ENCODE data around the gene XRCC6. TPM values are rescaled to one million over a fixed set of nuclear protein-coding genes. Genes with fewer than 3 reads are reported as not detected.

Gene XRCC6
- total RNA-seq, 1 experiment from 2014 or later: 474 TPM

- no peak overlapping the region for H3K27ac Mint-ChIP-seq
- no peaks in the 10 kb centered on the region for H3K9me3 Mint-ChIP-seq
- H3K36me3 Mint-ChIP-seq: peaks cover 77% of the 10 kb centered on the region
- no peak for DNase-seq (ENCODE audit: low spot score)
- no peaks in the 10 kb centered on the region for H3K4me1 Mint-ChIP-seq
- TF ChIP-seq TEAD1 (CRISPR knock-in tag; IDR thresholded peaks at IDR 0.05) (no peak), STAT6 (CRISPR knock-in tag; conservative IDR thresholded peaks at IDR 0.05; ENCODE audit: low read depth) (no peak), NFE2L1 (CRISPR knock-in tag; IDR thresholded peaks at IDR 0.05) (no peak), EMX1 (CRISPR knock-in tag; IDR thresholded peaks at IDR 0.05) (no peak), NR2C2 (CRISPR knock-in tag; IDR thresholded peaks at IDR 0.05) (no peak), ETV6 (CRISPR knock-in tag; IDR thresholded peaks at IDR 0.05) (no peak)
- TF ChIP-seq, protein P1, sequence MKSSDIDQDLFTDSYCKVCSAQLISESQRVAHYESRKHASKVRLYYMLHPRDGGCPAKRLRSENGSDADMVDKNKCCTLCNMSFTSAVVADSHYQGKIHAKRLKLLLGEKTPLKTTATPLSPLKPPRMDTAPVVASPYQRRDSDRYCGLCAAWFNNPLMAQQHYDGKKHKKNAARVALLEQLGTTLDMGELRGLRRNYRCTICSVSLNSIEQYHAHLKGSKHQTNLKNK (CRISPR knock-in tag; IDR thresholded peaks at IDR 0.05): no peak
- TF ChIP-seq, protein P2, sequence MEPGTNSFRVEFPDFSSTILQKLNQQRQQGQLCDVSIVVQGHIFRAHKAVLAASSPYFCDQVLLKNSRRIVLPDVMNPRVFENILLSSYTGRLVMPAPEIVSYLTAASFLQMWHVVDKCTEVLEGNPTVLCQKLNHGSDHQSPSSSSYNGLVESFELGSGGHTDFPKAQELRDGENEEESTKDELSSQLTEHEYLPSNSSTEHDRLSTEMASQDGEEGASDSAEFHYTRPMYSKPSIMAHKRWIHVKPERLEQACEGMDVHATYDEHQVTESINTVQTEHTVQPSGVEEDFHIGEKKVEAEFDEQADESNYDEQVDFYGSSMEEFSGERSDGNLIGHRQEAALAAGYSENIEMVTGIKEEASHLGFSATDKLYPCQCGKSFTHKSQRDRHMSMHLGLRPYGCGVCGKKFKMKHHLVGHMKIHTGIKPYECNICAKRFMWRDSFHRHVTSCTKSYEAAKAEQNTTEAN (CRISPR knock-in tag; IDR thresholded peaks at IDR 0.05): no peak
- ChIA-PET CTCF (interaction anchor here (0.6 to 2.1 kb wide), 3 partner anchors 16 to 251 kb away, joined by 3 to 9 read pairs (median 3); no protein-coding TSS in a partner anchor), POLR2A (interaction anchor here (0.6 kb wide), 1 partner anchor 71 kb away, joined by 5 read pairs; no protein-coding TSS in a partner anchor)
- H3K4me3 Mint-ChIP-seq: no peak overlapping the region
- H3K27me3 Mint-ChIP-seq (ENCODE audit: low read depth): no peaks in the 10 kb centered on the region
- ATAC-seq: no peak
These were observed 29.7 kb downstream of the XRCC6 start for GRCh38 chr22:41650821-41651220.

DNA sequence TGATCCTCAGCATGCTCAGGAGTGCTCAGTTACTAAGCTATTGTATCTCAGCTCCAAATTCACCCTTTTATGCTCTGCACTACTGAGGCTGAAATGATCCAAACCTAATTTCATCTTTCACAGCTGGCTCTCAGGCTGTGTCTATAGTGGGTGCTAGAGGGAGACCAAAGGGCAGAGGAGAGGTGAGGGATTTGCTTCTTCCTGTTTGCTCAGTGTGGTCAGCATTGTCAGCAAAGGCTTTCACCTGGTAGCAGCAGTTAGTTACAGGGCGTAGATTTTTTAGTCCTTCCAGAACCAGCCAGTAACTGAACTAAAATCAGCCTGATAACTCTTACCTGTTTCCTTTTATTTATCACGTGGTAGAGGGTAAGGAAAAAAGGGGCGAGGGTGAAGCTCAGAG, 33.2 kb downstream of the XRCC6 start:
- Mint-ChIP-seq H3K9me3 (no peaks in the 10 kb centered on the region), H3K4me3 (no peak overlapping the region), H3K27ac (no peak overlapping the region), H3K36me3 (peaks cover 70% of the 10 kb centered on the region), H3K27me3 (ENCODE audit: low read depth) (no peaks in the 10 kb centered on the region), H3K4me1 (no peaks in the 10 kb centered on the region)
- ChIA-PET POLR2A (no interaction called here), CTCF (interaction anchor here (1.5 kb wide), 1 partner anchor 43 kb away, joined by 5 read pairs; no protein-coding TSS in a partner anchor)
- ATAC-seq (no peak), DNase-seq (ENCODE audit: low spot score) (no peak)
- TF ChIP-seq ZBTB21 (CRISPR knock-in tag; IDR thresholded peaks at IDR 0.05; ENCODE audit: borderline replicate concordance): no peak
- TF ChIP-seq MXD4 (CRISPR knock-in tag; IDR thresholded peaks at IDR 0.05; ENCODE audit: borderline replicate concordance): no peak
- no peak for TF ChIP-seq AR (CRISPR knock-in tag; IDR thresholded peaks at IDR 0.05)
- TF ChIP-seq, protein P3, sequence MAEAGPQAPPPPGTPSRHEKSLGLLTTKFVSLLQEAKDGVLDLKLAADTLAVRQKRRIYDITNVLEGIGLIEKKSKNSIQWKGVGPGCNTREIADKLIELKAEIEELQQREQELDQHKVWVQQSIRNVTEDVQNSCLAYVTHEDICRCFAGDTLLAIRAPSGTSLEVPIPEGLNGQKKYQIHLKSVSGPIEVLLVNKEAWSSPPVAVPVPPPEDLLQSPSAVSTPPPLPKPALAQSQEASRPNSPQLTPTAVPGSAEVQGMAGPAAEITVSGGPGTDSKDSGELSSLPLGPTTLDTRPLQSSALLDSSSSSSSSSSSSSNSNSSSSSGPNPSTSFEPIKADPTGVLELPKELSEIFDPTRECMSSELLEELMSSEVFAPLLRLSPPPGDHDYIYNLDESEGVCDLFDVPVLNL (CRISPR knock-in tag; IDR thresholded peaks at IDR 0.05; ENCODE audit: borderline replicate concordance, low read depth): no peak
- TF ChIP-seq PRRX2 (CRISPR knock-in tag; IDR thresholded peaks at IDR 0.05): no peak
- TF ChIP-seq ZNF263 (CRISPR knock-in tag; IDR thresholded peaks at IDR 0.05; ENCODE audit: low read depth): no peak
- TF ChIP-seq CREB1 (CRISPR knock-in tag; IDR thresholded peaks at IDR 0.05): no peak
- no peak for TF ChIP-seq NFYB (CRISPR knock-in tag; conservative IDR thresholded peaks at IDR 0.05; ENCODE audit: low read depth)
- TF ChIP-seq FOXK1 (CRISPR knock-in tag; IDR thresholded peaks at IDR 0.05): no peak
